Measurements from ENCODE around the gene NPTX2.

- TF ChIP-seq CTCF (IDR thresholded peaks at IDR 0.05) (no peak), POLR2A (IDR thresholded peaks at IDR 0.05) (no peak)
Measured at GRCh38 chr7:98641646-98642500, 24.8 kb downstream of the NPTX2 start.
